HEK293 (cell line): ENCODE results near the gene AMPH.

Experiments used
- CTCF ChIA-PET: fragments of 350-600 bp; formaldehyde crosslinking; extraction: SDS; loops from one replicate; lab custom pipeline; 2021; ENCODE audit warnings: antibody characterized with exemption; lab: Yijun Ruan, JAX
- POLR2A ChIA-PET: fragments of 300-600 bp; formaldehyde crosslinking; extraction: SDS; loops from one replicate; lab custom pipeline; 2020; ENCODE audit warnings: antibody characterized with exemption, inconsistent platforms; lab: Yijun Ruan, JAX
- H3K27ac ChIP-seq: fragments of 200-500 bp; sonication (Bioruptor generic); 2 replicates; pipeline ENCODE4 v1.5.1; 2014; ENCODE audit warnings: low read depth, low read length, control low read depth, inconsistent platforms; ENCODE audit errors: extremely low read depth
- H3K36me3 ChIP-seq, 2 experiments: fragments of 200-500 bp in 1 of 2; sonication (Bioruptor generic) in 1 of 2; 1 replicate in 1 of 2; 2 replicates in 1 of 2; pipeline ENCODE4 v1.5.1; 2014 to 2017; ENCODE audit warnings: inconsistent platforms in 2 of 2, low read length in 2 of 2; ENCODE audit not compliant: control insufficient read depth in 2 of 2, insufficient read depth in 1 of 2
- H3K4me1 ChIP-seq: fragments of 200-500 bp; sonication (Bioruptor generic); 2 replicates; pipeline ENCODE4 v1.5.1; 2014; ENCODE audit warnings: mild to moderate bottlenecking, low read length, inconsistent platforms; ENCODE audit not compliant: control insufficient read depth, insufficient read depth
- H3K4me3 ChIP-seq: 2 replicates; pipeline ENCODE4 v1.5.1; 2011; ENCODE audit warnings: low read depth, mild to moderate bottlenecking, control low read depth, low read length, moderate library complexity
- H3K9me3 ChIP-seq: fragments of 200-500 bp; sonication (Bioruptor generic); 2 replicates; pipeline ENCODE4 v1.5.1; 2014; ENCODE audit warnings: low read depth, low read length, inconsistent platforms; ENCODE audit not compliant: control insufficient read depth, insufficient read depth
- BCL11A ChIP-seq: fragments of 450-650 bp; formaldehyde crosslinking; IDR thresholded peaks from 2 replicates; pipeline ENCODE4 v1.5.1; 2016; ENCODE audit warnings: low read depth, missing biosample characterization, missing genetic modification characterization
- GLI2 ChIP-seq: fragments of 450-650 bp; formaldehyde crosslinking; IDR thresholded peaks from 2 replicates; pipeline ENCODE4; 2017; ENCODE audit warnings: missing biosample characterization, missing genetic modification characterization, low read depth, borderline replicate concordance
- IKZF3 ChIP-seq: fragments of 450-650 bp; IDR thresholded peaks from 2 replicates; pipeline ENCODE4 v1.5.0; 2018; ENCODE audit warnings: missing biosample characterization, mild to moderate bottlenecking, missing genetic modification characterization, moderate library complexity
- KLF1 ChIP-seq: fragments of 450-650 bp; formaldehyde crosslinking; IDR thresholded peaks from 2 replicates; pipeline ENCODE4 v1.5.1; 2016; ENCODE audit warnings: missing biosample characterization, missing genetic modification characterization
- YY1 ChIP-seq: fragments of 450-650 bp; formaldehyde crosslinking; IDR thresholded peaks from 2 replicates; pipeline ENCODE4 v1.5.1; 2018; ENCODE audit warnings: missing biosample characterization, missing genetic modification characterization
- ZBTB17 ChIP-seq: fragments of 450-650 bp; formaldehyde crosslinking; IDR thresholded peaks from 2 replicates; pipeline ENCODE4 v1.5.1; 2016; ENCODE audit warnings: missing biosample characterization, missing genetic modification characterization
- ZBTB8A ChIP-seq: fragments of 450-650 bp; formaldehyde crosslinking; IDR thresholded peaks from 2 replicates; pipeline ENCODE4 v1.5.1; 2016; ENCODE audit warnings: missing biosample characterization, missing genetic modification characterization
- ZNF202 ChIP-seq: fragments of 450-650 bp; formaldehyde crosslinking; IDR thresholded peaks from 2 replicates; pipeline ENCODE4 v1.5.1; 2016; ENCODE audit warnings: missing biosample characterization, missing genetic modification characterization, borderline replicate concordance
- ZNF366 ChIP-seq: fragments of 450-650 bp; formaldehyde crosslinking; conservative IDR thresholded peaks from 2 replicates; pipeline ENCODE4 v1.5.1; 2016; ENCODE audit warnings: missing biosample characterization, missing genetic modification characterization
- ZNF555 ChIP-seq: fragments of 450-650 bp; formaldehyde crosslinking; conservative IDR thresholded peaks from 2 replicates; pipeline ENCODE4 v1.5.1; 2017; ENCODE audit warnings: missing biosample characterization, mild to moderate bottlenecking, missing genetic modification characterization, inconsistent platforms
- ZNF596 ChIP-seq: fragments of 450-650 bp; IDR thresholded peaks from 2 replicates; pipeline ENCODE4 v1.5.0; 2018; ENCODE audit warnings: missing biosample characterization, mild to moderate bottlenecking, missing genetic modification characterization, moderate library complexity
- ZNF664 ChIP-seq: fragments of 450-650 bp; formaldehyde crosslinking; IDR thresholded peaks from 2 replicates; pipeline ENCODE4 v1.5.1; 2016; ENCODE audit warnings: missing biosample characterization, missing genetic modification characterization
- ZNF701 ChIP-seq: fragments of 450-650 bp; formaldehyde crosslinking; IDR thresholded peaks from 2 replicates; pipeline ENCODE4 v1.5.1; 2016; ENCODE audit warnings: missing biosample characterization, missing genetic modification characterization
- ZNF830 ChIP-seq: fragments of 450-650 bp; IDR thresholded peaks from 2 replicates; pipeline ENCODE4 v1.5.0; 2018; ENCODE audit warnings: missing biosample characterization, missing genetic modification characterization, low read depth, mild to moderate bottlenecking, moderate library complexity
- TF ChIP-seq, protein P1 (sequence below): fragments of 450-650 bp; formaldehyde crosslinking; IDR thresholded peaks from 2 replicates; pipeline ENCODE4 v1.5.1; 2016; ENCODE audit warnings: missing biosample characterization, missing genetic modification characterization
- TF ChIP-seq, protein P2 (sequence below): IDR thresholded peaks from 2 replicates; pipeline ENCODE4 v1.6.1; 2011; ENCODE audit warnings: mild to moderate bottlenecking, low read depth, low read length, borderline replicate concordance
- TF ChIP-seq, protein P3 (sequence below): fragments of 450-650 bp; formaldehyde crosslinking; IDR thresholded peaks from 2 replicates; pipeline ENCODE4 v1.5.1; 2016; ENCODE audit warnings: missing biosample characterization, missing genetic modification characterization
- TF ChIP-seq, protein P4 (sequence below): fragments of 450-650 bp; formaldehyde crosslinking; IDR thresholded peaks from 2 replicates; pipeline ENCODE4 v1.5.1; 2017; ENCODE audit warnings: missing biosample characterization, missing genetic modification characterization

Gene AMPH

DNA sequence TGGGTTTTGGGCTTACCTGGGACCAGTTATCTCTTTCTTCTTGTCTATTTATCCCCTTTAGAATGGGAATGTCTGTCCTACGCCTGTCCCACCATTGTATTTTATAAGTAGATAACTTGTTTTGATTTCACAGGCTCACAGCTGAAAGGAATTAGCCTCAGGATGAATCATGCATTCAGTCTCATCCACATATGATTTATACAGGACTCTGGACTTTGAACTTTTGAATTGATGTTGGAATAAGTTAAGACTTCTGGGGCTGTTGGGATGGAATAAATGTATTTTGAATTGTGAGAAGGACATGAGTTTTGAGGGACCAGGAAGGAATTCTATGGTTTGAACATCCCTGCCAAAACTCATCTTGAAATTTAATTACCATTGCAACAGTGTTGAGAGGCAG lies 112.6 kb downstream of the AMPH start (continued):
- TF ChIP-seq, protein P1, sequence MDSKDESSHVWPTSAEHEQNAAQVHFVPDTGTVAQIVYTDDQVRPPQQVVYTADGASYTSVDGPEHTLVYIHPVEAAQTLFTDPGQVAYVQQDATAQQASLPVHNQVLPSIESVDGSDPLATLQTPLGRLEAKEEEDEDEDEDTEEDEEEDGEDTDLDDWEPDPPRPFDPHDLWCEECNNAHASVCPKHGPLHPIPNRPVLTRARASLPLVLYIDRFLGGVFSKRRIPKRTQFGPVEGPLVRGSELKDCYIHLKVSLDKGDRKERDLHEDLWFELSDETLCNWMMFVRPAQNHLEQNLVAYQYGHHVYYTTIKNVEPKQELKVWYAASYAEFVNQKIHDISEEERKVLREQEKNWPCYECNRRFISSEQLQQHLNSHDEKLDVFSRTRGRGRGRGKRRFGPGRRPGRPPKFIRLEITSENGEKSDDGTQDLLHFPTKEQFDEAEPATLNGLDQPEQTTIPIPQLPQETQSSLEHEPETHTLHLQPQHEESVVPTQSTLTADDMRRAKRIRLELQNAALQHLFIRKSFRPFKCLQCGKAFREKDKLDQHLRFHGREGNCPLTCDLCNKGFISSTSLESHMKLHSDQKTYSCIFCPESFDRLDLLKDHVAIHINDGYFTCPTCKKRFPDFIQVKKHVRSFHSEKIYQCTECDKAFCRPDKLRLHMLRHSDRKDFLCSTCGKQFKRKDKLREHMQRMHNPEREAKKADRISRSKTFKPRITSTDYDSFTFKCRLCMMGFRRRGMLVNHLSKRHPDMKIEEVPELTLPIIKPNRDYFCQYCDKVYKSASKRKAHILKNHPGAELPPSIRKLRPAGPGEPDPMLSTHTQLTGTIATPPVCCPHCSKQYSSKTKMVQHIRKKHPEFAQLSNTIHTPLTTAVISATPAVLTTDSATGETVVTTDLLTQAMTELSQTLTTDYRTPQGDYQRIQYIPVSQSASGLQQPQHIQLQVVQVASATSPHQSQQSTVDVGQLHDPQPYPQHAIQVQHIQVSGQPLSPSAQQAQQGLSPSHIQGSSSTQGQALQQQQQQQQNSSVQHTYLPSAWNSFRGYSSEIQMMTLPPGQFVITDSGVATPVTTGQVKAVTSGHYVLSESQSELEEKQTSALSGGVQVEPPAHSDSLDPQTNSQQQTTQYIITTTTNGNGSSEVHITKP (tag by site-specific recombination) = no peak
- TF ChIP-seq, protein P2, sequence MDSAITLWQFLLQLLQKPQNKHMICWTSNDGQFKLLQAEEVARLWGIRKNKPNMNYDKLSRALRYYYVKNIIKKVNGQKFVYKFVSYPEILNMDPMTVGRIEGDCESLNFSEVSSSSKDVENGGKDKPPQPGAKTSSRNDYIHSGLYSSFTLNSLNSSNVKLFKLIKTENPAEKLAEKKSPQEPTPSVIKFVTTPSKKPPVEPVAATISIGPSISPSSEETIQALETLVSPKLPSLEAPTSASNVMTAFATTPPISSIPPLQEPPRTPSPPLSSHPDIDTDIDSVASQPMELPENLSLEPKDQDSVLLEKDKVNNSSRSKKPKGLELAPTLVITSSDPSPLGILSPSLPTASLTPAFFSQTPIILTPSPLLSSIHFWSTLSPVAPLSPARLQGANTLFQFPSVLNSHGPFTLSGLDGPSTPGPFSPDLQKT = no peak
- TF ChIP-seq YY1 (tag by site-specific recombination) (no peak), IKZF3 (tag by site-specific recombination) (no peak)

DNA sequence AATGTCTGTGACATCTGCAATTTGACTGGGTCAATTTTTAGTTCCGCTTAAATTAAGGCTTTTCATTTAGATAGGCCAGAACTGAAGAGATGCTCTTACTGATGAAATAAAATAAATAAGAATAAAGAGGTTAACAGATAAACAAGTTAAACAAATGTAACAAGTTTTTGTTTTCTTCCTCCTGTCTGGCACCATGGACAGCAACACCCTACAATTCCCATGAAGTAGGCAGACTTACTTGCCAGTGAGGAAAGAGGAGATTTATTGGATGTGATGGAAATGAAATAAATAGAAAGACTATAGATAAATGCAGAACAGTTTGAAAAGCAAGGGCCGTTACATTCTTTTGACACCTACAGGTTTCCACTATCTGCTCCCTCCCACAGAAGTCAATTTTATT lies 118.5 kb downstream of the AMPH start:
- no peaks in the 10 kb centered on the region for H3K9me3 ChIP-seq
- no peak overlapping the region for H3K4me3 ChIP-seq
- ChIA-PET POLR2A (no interaction called here), CTCF (no interaction called here)
- no peak overlapping the region for H3K27ac ChIP-seq
- no peaks in the 10 kb centered on the region for H3K36me3 ChIP-seq
- H3K4me1 ChIP-seq = no peaks in the 10 kb centered on the region
- TF ChIP-seq, protein P3, sequence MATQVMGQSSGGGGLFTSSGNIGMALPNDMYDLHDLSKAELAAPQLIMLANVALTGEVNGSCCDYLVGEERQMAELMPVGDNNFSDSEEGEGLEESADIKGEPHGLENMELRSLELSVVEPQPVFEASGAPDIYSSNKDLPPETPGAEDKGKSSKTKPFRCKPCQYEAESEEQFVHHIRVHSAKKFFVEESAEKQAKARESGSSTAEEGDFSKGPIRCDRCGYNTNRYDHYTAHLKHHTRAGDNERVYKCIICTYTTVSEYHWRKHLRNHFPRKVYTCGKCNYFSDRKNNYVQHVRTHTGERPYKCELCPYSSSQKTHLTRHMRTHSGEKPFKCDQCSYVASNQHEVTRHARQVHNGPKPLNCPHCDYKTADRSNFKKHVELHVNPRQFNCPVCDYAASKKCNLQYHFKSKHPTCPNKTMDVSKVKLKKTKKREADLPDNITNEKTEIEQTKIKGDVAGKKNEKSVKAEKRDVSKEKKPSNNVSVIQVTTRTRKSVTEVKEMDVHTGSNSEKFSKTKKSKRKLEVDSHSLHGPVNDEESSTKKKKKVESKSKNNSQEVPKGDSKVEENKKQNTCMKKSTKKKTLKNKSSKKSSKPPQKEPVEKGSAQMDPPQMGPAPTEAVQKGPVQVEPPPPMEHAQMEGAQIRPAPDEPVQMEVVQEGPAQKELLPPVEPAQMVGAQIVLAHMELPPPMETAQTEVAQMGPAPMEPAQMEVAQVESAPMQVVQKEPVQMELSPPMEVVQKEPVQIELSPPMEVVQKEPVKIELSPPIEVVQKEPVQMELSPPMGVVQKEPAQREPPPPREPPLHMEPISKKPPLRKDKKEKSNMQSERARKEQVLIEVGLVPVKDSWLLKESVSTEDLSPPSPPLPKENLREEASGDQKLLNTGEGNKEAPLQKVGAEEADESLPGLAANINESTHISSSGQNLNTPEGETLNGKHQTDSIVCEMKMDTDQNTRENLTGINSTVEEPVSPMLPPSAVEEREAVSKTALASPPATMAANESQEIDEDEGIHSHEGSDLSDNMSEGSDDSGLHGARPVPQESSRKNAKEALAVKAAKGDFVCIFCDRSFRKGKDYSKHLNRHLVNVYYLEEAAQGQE (tag by site-specific recombination) = peak; percentile 88
- TF ChIP-seq ZBTB8A (tag by site-specific recombination) = no peak

DNA sequence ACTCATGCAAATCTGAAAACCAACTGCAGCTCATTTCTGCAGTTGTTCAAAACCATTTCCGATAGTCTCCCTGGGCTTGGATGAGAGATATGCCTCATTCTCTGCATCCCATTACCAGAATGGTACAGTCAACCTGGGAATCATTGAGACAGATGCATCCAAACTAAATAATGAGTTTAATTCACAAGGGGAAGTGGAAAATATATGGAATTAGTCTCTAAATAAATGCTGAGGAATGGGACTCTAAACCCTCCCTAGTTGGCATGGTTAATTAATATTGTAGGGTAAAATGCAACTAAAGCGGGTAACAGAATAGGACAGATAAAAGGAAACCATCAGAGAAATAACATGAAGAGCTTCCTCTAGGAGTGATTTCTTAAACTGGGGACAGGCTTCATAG lies 118.9 kb downstream of the AMPH start:
- no peaks in the 10 kb centered on the region for H3K4me1 ChIP-seq
- H3K27ac ChIP-seq = no peak overlapping the region
- no peaks in the 10 kb centered on the region for H3K9me3 ChIP-seq
- no peak for TF ChIP-seq KLF1 (tag by site-specific recombination)
- no peak for TF ChIP-seq ZNF664 (tag by site-specific recombination)
- TF ChIP-seq, all 188 proteins: peak for 0
- Histone ChIP-seq H3K4me3 (no peak overlapping the region), H3K36me3 (no peaks in the 10 kb centered on the region)
- CTCF ChIA-PET = no interaction called here
- POLR2A ChIA-PET = no interaction called here

DNA sequence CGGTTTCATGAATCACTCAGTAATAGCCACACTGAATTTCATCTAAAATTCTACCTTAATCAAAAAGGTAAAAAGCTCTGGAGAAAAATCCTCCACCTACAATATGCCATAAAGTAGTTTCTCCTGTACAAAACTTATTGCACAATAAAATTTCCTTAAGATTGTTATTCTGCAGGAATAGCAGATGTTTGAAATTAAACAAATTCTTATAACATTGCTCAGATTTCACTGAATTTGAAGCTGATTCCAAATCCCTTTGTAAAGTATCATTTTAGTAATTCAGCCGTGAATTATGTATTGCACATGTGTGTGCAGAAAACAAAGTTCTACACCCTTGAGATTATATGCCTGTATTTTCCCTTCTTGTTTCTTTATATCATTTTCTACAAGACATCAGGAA lies 123.8 kb downstream of the AMPH start:
- Histone ChIP-seq H3K9me3 (no peaks in the 10 kb centered on the region), H3K4me3 (no peak overlapping the region), H3K4me1 (no peaks in the 10 kb centered on the region), H3K27ac (no peak overlapping the region), H3K36me3 (no peaks in the 10 kb centered on the region)
- TF ChIP-seq, protein P4, sequence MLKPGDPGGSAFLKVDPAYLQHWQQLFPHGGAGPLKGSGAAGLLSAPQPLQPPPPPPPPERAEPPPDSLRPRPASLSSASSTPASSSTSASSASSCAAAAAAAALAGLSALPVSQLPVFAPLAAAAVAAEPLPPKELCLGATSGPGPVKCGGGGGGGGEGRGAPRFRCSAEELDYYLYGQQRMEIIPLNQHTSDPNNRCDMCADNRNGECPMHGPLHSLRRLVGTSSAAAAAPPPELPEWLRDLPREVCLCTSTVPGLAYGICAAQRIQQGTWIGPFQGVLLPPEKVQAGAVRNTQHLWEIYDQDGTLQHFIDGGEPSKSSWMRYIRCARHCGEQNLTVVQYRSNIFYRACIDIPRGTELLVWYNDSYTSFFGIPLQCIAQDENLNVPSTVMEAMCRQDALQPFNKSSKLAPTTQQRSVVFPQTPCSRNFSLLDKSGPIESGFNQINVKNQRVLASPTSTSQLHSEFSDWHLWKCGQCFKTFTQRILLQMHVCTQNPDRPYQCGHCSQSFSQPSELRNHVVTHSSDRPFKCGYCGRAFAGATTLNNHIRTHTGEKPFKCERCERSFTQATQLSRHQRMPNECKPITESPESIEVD (tag by site-specific recombination) = no peak
- TF ChIP-seq ZNF830 (tag by site-specific recombination) = no peak
- no peak for TF ChIP-seq ZNF366 (tag by site-specific recombination)
- TF ChIP-seq ZNF555 (tag by site-specific recombination) = no peak
- no peak for TF ChIP-seq ZNF596
- no peak for TF ChIP-seq ZNF701 (tag by site-specific recombination)
- TF ChIP-seq BCL11A (tag by site-specific recombination) = no peak
- no peak for TF ChIP-seq ZBTB17
- TF ChIP-seq GLI2 (tag by site-specific recombination) = no peak
- TF ChIP-seq ZNF202 (tag by site-specific recombination) = no peak
- TF ChIP-seq IKZF3 (tag by site-specific recombination) = no peak
- CTCF ChIA-PET = no interaction called here
- POLR2A ChIA-PET = no interaction called here
